Panc1 (cell line): ENCODE measurements around the gene SLC27A3.

Experiments used
- CTCF ChIP-seq: fragments of 450-650 bp; IDR thresholded peaks from 2 replicates; pipeline ENCODE4 v1.5.1; 2017; ENCODE audit warnings: mild to moderate bottlenecking
- POLR2AphosphoS5 ChIP-seq: IDR thresholded peaks from 2 replicates; pipeline ENCODE4 v1.6.1; 2012; ENCODE audit warnings: mild to moderate bottlenecking, low read depth, low read length, moderate library complexity
- TF ChIP-seq, protein P1 (sequence below), 2 experiments: IDR thresholded peaks; 2 replicates each; pipeline ENCODE4 v1.6.1; 2011 to 2012; ENCODE audit warnings: low read depth in 2 of 2, control low read depth in 1 of 2, low read length in 1 of 2, mild to moderate bottlenecking in 1 of 2, moderate library complexity in 1 of 2; ENCODE audit not compliant: insufficient read depth in 1 of 2

GRCh38 chr1:153767519-153767918, 7.7 kb upstream of the SLC27A3 start:
- TF ChIP-seq POLR2AphosphoS5 (no peak), CTCF (no peak)
- TF ChIP-seq, protein P1, sequence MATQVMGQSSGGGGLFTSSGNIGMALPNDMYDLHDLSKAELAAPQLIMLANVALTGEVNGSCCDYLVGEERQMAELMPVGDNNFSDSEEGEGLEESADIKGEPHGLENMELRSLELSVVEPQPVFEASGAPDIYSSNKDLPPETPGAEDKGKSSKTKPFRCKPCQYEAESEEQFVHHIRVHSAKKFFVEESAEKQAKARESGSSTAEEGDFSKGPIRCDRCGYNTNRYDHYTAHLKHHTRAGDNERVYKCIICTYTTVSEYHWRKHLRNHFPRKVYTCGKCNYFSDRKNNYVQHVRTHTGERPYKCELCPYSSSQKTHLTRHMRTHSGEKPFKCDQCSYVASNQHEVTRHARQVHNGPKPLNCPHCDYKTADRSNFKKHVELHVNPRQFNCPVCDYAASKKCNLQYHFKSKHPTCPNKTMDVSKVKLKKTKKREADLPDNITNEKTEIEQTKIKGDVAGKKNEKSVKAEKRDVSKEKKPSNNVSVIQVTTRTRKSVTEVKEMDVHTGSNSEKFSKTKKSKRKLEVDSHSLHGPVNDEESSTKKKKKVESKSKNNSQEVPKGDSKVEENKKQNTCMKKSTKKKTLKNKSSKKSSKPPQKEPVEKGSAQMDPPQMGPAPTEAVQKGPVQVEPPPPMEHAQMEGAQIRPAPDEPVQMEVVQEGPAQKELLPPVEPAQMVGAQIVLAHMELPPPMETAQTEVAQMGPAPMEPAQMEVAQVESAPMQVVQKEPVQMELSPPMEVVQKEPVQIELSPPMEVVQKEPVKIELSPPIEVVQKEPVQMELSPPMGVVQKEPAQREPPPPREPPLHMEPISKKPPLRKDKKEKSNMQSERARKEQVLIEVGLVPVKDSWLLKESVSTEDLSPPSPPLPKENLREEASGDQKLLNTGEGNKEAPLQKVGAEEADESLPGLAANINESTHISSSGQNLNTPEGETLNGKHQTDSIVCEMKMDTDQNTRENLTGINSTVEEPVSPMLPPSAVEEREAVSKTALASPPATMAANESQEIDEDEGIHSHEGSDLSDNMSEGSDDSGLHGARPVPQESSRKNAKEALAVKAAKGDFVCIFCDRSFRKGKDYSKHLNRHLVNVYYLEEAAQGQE (IDR thresholded peaks at IDR 0.05; ENCODE audit: insufficient read depth in 1 of 2, low read depth in 2 of 2, low read length in 1 of 2) = no peak
